Epithelial cell of prostate (primary cell): Measurements from ENCODE around the gene OSMR.

Source experiments
- DNase-seq: peaks from one replicate; pipeline ENCODE4 v3.0.0-alpha.2; 2011; ENCODE audit warnings: low read depth, low spot score
- H3K27ac ChIP-seq: fragments of 450-650 bp; 2 replicates; pipeline ENCODE4 v1.5.1; 2017; ENCODE audit warnings: mild to moderate bottlenecking

The OSMR gene

DNA sequence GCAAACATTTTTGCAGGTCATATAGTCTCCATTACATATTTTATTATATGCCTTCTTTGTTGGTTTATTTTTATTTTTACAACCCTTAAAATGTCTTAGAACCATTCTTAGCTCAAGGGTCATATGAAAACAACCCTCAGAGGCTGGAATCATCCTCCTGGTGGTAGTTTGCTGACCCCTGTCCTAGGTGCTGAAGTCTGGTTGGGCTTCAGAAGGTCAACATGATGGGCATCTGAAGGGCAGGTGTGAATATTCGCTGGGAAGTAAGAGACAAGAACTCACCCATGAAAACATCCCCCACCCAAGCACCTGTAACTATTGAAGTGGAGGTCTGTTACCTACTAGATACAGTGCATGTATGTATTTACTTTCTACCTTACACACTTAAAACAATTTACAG, 75.4 kb downstream of the OSMR start:
- DNase-seq = no peak
- H3K27ac ChIP-seq = no peak overlapping the region

DNA sequence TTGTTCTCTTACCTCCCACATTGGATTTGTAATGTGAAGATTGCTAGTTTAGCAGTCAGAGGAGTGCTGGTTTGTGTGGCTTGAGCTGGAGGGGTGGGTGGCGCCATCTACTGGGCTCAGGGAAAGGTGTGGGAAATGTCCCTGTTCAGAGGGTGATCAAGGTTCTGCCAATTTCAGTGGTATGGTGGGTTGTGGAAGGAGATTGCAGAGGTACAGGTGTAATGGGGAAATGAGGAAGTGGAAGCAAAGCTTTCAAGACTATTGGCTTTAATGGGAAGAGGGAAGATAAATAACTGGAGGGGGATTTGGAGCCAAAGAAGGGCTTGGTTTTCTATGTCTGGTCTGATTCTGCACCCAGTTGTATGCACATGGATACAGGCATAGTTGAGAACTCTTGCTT, 76.4 kb downstream of the OSMR start:
- H3K27ac ChIP-seq = no peak overlapping the region
- DNase-seq = no peak

DNA sequence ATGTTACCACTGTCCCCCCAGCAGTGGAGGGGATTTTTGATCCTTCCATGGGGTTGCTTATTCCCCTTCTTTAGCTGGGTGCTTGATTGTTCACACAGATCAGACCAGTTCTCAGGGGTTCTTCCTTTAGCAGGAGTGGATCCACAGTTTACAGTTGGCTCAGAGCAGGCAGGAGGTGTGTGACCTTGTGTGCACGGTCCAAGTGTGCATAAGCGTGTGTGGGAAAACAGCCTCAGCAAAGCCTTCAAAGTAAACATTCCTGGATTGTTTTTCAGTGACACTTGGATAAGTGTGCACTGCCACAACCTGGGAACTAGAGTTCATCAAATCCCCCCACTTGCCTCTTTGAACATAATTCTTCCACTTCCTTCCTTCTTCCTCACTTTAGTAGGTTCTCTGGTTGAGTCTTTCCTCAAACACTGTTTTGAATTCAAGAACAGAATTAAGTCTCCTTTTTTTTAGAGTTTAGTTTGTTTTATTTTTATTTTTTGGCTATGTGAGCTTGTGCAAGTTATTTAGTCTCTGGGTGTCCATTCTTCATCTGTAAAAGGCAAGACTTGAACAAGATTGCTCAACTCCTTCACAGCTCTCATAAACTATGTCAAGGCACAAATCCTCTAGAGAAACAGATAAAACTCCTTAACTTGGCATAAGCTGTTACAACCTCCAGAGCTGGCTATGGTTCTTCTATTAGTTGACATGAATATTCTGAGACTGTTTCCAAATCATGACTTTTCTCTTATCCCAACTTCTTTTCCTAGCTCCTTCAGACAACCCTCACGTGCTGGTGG, 78.0 kb downstream of the OSMR start:
- H3K27ac ChIP-seq = no peak overlapping the region
- no peak for DNase-seq

DNA sequence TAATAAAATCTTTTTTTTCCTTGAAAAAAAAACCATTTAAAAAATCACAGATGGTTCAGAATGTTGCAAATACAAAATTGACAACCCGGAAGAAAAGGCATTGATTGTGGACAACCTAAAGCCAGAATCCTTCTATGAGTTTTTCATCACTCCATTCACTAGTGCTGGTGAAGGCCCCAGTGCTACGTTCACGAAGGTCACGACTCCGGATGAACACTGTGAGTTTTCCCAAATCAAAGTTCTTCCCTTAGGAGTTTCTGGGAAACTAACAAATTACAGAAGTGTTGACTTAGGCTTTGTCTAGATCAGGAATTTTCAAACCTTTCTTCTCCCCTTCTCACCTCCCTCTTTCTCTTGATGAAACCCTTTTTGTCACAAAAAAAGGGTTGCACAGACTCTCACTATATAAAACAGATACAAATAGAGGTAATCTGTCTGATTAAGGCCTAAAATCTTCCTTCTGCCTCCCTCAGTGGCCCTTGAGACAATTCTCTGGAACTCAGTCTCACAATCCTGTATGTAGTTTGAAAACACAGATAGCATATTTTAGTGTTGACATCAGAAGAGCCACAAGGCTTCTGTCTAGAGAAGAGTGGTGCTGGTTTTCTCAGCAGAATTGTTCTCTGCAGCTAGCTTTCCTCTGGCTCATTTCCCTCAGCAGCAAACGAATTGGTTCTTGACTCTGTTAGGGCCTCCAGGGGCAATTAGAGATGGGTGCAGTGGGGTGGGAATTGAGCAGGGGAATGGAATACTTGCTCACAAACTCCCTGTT, 79.5 kb downstream of the OSMR start:
- no peak for DNase-seq
- H3K27ac ChIP-seq = peak overlapping the region; percentile 6

GRCh38 chr5:38926121-38926520, 80.3 kb downstream of the OSMR start:
- DNase-seq = no peak
- peak overlapping the region; percentile 6 for H3K27ac ChIP-seq

GRCh38 chr5:38927470-38927869, 81.7 kb downstream of the OSMR start:
- no peak for DNase-seq
- H3K27ac ChIP-seq = no peak overlapping the region

GRCh38 chr5:38929838-38930237, 84.0 kb downstream of the OSMR start:
- H3K27ac ChIP-seq = no peak overlapping the region
- no peak for DNase-seq

DNA sequence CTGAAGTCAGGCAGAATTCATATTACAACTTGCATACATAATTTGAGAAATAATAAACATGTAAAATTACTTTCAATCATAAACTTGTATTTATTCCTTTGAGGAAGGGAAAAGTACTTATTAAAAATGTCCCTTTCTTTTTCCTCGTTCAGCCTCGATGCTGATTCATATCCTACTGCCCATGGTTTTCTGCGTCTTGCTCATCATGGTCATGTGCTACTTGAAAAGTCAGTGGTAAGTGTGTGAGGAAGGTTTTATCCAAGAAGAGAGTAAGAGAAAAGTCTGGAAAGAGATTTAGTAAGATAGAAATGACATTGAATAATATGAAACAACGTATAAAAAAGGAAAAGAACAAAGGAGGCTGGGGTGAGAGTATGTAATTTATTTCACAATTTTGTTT, 85.9 kb downstream of the OSMR start:
- no peak overlapping the region for H3K27ac ChIP-seq
- no peak for DNase-seq

DNA sequence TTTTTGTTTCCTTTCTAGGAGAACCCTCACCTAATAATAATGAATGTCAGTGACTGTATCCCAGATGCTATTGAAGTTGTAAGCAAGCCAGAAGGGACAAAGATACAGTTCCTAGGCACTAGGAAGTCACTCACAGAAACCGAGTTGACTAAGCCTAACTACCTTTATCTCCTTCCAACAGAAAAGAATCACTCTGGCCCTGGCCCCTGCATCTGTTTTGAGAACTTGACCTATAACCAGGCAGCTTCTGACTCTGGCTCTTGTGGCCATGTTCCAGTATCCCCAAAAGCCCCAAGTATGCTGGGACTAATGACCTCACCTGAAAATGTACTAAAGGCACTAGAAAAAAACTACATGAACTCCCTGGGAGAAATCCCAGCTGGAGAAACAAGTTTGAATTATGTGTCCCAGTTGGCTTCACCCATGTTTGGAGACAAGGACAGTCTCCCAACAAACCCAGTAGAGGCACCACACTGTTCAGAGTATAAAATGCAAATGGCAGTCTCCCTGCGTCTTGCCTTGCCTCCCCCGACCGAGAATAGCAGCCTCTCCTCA, 87.1 kb downstream of the OSMR start:
- DNase-seq = no peak
- H3K27ac ChIP-seq = no peak overlapping the region

- DNase-seq = no peak
- H3K27ac ChIP-seq = no peak overlapping the region
Measured at GRCh38 chr5:38935437-38935836, 89.6 kb downstream of the OSMR start.

- no peak overlapping the region for H3K27ac ChIP-seq
- no peak for DNase-seq
Measured at GRCh38 chr5:38936269-38936668, 90.5 kb downstream of the OSMR start.

DNA sequence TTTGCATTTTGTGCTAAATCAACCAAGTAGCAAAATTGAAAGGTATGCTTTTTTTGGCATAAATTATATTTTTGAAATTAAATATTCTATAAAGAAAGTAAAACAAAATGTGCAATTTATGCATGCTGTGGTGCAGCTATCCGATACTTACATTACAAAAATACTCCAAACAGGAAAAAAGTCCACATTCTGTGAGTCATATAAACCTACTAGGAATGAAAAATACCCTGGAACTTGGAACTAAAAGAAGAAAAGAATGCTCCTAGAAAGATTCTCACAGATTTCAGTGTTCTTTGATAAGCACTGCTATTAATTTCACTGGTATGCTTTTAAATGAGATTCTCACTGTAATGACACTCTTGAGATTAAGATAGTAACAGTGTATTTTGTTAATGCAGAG, 92.6 kb downstream of the OSMR start:
- no peak overlapping the region for H3K27ac ChIP-seq
- DNase-seq = no peak

DNA sequence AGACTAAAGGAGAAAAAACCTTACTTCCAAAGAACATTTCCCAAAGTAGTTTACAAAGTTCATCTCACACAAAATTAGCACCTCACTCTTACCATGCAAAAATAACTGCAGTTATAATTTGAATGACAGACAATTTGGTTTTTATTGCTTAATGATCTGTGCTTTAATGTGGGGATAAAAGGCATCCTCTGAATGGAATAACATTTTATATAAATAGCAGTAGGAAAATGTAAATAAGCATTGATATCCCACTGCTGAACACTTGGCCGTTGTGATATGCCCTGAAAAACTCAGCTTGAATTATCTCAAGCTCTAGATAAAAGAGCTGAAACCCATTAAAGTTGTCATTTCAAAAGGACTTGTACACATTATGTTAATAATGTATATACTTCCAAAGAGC, 93.2 kb downstream of the OSMR start:
- H3K27ac ChIP-seq = no peak overlapping the region
- no peak for DNase-seq

DNA sequence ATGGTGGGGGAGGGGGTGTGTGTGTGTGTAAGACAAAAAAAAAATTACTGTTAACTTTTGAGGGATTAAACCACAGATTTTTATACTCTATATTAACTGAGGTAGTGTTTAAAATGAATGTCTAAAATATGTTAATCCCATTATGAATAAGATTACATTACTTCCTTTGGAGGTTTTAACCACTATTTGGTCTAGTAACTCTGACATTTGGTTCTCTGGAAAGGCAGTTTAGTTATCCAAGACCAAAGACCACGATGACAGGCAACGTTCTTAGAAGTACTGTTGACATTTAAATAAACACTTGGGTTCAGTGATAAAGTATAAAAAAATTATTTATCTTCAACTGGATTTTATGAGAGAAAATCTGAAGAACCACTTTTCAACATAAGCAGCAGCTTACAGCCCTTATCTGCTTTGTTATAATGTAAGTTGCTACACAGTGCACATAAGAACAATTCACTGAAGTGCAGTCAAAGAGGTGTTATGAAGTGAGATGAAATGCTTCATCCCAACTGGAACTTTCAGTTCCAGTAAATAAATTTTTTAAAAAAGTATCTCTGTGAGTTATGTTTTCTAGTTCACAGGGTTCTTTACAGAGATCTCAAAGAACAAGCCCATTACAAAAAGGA, 94.5 kb downstream of the OSMR start:
- no peak overlapping the region for H3K27ac ChIP-seq
- DNase-seq = no peak

- DNase-seq = no peak
- H3K27ac ChIP-seq = no peak overlapping the region
Measured at GRCh38 chr5:38941912-38942311, 96.1 kb downstream of the OSMR start.

- DNase-seq = no peak
- no peak overlapping the region for H3K27ac ChIP-seq
Measured at GRCh38 chr5:38944282-38944681, 98.5 kb downstream of the OSMR start.

- no peak for DNase-seq
- no peak overlapping the region for H3K27ac ChIP-seq
Measured at GRCh38 chr5:38948501-38948900, 102.7 kb downstream of the OSMR start.

DNA sequence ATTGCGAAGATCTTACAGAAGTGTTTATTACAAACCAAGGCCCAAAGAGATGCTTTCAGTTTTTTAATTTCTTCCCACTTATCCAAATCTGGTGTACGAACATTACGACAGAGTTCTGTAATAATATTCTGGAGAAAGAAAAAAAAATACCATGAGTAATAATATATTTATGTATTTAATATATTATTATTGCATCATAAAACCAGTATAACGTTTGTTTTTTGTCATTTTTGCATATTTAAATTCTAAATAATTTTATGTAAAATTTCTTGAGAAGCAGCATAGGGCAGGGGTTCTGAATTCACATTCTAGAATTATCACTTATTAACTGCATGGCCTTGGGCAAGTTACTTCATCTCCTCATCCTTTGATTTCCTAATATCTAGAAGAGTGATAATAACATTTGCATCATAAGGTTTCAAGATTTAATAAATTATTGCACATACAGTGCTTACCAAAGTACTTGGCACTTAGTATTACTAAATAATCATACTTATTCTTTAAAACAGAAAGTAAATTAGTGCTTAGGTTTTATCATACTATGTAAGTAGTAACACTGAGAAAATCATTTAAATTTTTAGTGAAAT, 107.7 kb downstream of the OSMR start:
- DNase-seq = no peak
- H3K27ac ChIP-seq = no peak overlapping the region

DNA sequence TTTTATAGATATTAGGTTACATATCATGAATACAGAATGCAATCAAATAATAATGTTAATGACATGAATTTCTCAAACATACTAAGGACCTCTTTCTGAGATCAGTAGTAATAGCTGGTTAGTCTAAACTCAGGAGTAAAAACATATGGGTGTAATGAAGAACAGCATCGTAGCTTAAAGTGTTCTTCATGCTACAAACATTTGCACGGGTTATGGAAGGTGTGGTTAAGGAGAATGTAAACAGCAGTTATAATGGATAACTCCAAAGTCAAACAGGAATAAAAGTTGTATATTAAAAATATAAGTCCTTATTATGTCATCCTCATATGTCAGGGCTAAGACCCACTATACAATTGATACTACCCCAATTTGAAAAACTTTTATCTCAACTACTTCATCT, 115.9 kb downstream of the OSMR start:
- no peak overlapping the region for H3K27ac ChIP-seq
- no peak for DNase-seq

DNA sequence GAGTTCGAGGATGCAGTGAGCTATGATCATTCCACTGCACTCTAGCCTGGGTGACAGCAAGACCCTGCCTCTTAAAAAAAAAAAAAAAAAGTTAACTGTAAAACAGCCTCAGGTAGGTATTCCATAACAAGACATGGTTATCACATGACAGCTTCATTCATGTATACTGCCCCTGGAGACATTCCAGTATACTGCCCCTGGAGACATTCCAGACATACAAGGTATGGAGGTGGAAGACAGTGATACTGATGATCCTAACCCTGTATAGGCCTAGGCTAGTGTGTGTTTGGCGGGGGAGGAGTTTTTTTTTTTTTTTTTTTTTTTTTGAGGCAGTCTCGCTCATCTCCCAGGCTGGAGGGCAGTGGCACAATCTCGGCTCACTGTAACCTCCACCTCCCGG, 122.9 kb downstream of the OSMR start:
- no peak for DNase-seq
- no peak overlapping the region for H3K27ac ChIP-seq

GRCh38 chr5:38978036-38978435, 132.2 kb downstream of the OSMR start:
- no peak for DNase-seq
- H3K27ac ChIP-seq = no peak overlapping the region
